CD4-positive, alpha-beta T cell treated with Interleukin-6 for 4 hours (primary cell): ENCODE measurements around the gene ALDH5A1.

Experiments
- DNase-seq: peaks from one replicate; pipeline ENCODE4 v3.0.0-alpha.2; 2020; ENCODE audit warnings: mixed read lengths

ALDH5A1 gene

GRCh38 chr6:24494821-24495795 lies at the start of gene ALDH5A1:
TSS of gene ALDH5A1 (plus strand) at chr6:24494969. CDS start at chr6:24494997, 28 bp downstream.
- DNase-seq: peak; percentile 89

DNA sequence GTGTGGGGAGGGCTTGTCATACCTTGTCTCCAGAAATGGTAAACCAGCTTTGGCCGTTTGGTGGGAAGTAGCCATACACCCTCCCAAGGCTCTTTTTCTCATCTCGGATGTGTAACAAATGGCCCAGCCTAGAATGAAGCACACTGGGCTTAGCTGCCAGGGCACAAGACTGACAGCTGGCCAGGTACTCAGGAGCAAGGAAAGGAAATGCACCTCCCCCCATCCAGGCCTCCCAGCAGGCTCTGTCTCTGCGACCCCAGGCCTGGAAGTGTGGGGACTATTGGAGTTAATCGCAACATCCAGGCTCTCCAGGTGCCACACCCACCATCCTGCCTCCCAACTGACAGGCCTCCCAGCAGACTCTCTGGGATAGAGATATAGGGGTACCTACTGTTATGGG lies 49.1 kb upstream of the ALDH5A1 start:
- no peak for DNase-seq

GRCh38 chr6:24446670-24447069 lies 48.1 kb upstream of the ALDH5A1 start:
- no peak for DNase-seq

DNA sequence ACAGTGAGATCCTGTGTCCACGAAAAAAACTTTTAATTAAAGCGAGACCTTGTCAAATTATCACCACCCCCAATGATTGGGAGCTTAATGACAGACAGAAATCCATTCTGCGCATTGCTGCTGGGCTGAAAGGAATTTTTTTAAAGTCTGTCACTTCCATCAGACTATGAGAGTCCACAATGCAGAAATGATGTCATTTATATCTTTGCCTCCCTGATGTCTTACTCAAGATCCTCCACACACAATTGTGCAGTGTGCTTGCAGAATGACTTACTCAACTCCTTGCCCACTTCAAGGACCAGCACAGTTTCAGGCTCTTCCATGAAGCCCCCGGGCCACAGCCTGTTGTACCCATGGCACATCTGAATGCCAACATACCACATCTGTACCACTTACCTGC lies 46.4 kb upstream of the ALDH5A1 start:
- no peak for DNase-seq

DNA sequence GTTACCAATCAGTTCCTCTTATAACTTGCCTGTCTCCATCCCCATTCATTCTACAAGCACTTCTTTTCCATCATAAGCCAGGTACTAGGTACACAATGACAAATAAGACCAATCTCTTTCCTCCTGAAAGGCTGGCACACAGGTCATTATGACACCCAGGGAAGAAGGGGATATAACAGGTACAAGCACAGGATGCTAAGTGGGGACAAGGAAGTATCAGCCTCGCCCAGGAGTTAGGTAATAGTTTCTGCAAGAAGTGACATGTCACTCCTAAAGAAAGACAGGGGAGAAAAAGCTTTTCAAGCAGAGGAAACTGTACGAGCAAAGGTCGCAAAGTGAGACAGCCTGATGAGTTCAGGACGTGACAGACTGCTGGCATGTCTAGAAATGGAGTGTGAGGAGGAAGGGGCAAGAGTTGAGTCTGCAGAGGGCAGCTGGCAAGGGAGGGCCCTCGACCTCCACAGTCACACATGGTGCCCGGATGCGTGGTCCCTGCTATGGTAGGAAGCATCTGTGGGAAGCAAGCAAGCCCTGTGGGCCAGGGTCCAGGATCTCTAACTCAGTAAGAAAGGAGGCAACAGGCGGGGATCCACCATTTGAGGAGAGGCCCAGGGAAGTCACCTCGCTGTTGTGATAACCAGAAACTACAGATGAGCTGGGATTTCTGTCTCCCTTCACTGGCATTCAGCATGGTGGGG lies 45.8 kb upstream of the ALDH5A1 start:
- no peak for DNase-seq

GRCh38 chr6:24451581-24452388 lies 43.0 kb upstream of the ALDH5A1 start:
- DNase-seq: no peak

DNA sequence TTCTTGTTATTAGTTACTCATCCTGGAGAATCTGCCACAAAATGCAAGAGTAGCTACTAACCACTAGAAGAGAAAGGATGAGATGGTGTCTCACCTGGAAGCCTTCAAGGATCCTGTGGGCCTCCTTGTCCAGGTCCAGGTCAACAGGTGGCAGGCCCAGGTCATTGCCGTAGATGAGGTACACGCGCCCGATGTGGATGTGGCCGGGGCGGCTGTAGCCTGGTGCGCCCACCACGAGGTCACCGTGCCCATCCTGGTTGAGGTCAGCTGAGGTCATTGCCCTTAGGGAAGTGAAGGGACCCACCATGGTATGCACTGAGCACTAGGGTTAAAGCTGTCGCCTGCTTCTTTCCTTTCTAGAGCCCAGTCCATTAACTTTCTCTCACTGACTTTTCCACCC lies 40.8 kb upstream of the ALDH5A1 start:
- no peak for DNase-seq

DNA sequence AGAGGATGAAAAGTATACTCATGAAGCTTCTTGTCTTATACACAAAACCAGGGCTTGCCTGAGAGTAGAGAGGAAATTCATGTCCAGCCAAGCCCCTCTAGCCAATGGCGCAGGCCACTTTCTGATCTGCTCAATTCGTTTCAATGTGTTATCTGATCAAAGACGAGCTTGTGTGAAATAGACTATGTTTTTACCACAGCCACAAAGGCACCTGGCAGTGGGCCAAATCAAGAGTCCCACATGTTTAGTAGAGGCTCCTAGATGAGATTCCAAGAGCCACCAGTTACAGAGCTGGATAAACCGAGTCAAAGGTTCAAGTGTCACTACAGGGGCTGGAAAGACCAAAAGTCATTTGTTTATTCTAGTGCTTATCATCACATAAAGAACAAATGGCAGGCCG lies 40.3 kb upstream of the ALDH5A1 start:
- no peak for DNase-seq

GRCh38 chr6:24455061-24455460 lies 39.7 kb upstream of the ALDH5A1 start:
- no peak for DNase-seq

DNA sequence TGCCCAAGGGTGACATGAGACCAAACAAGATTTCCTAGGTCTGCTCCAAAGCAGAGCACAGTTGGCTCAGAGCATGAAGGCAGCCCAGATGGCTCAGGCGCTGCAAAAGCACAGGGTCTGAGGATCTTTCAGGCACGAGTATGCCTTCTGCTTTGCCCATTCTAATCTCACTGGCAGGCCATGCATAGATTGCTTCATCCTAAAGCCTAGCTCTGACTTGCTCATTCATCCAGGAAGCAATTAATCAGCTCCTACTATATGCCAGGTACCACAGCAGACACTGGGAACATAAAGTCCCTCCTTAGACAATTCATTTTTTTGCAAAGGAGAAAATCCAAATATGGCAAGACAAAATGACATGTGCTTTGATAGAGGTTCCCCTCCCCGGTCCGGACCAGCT lies 36.6 kb upstream of the ALDH5A1 start:
- DNase-seq: no peak

DNA sequence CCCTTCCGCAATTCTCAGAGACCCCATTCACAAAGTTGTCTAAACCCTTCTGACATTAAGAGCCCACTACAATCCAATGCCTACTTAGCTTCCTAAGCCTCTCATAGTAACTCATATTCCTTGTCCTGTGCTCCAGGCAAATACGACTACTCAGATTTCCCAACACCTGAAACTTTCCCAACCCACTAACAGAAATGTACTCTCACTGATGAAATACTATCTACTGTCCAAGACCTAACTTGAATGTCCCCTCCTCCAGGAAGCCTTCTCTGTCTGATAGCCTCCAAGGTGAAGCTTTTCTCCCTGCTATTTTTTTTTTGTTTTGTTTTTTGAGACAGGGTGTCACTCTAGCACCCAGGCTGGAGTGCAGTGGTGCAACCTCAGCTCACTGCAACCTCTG lies 35.8 kb upstream of the ALDH5A1 start:
- no peak for DNase-seq

GRCh38 chr6:24460966-24461365 lies 33.8 kb upstream of the ALDH5A1 start:
- no peak for DNase-seq

DNA sequence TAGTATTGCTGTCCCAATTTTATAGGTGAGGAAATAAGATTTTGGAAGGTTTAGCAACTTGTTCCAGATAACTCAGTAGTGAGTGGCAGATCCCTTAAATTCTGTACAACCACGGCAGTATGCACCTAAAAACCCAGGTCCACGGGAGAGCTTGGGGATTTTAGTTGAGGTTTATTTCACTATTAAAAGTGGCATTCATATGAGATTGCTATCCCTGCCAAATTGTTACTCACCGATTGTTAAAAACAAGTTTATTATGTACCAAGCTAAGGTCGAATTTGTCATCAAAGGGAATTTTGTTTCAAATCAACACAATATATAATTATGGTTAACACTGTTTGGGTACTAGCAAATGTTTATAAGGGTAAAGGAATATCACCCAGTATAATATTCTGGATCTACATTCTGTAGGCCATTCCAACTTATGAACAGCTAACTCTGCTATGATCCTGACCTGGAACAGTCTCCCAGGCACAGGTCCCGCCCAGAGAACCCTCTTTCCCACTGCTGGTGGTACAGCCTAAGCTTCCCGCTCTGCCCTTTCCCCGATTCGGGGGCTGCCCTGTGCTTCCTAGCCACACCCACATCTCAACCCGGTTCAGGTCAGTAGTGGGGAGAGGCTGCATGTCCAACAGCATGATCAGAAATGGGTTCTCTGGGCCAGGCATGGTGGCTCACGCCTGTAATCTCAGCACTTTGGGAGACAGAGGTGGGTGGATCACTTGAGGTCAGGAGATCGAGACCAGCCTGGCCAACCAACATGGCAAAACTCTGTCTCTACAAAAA lies 30.3 kb upstream of the ALDH5A1 start:
- no peak for DNase-seq

DNA sequence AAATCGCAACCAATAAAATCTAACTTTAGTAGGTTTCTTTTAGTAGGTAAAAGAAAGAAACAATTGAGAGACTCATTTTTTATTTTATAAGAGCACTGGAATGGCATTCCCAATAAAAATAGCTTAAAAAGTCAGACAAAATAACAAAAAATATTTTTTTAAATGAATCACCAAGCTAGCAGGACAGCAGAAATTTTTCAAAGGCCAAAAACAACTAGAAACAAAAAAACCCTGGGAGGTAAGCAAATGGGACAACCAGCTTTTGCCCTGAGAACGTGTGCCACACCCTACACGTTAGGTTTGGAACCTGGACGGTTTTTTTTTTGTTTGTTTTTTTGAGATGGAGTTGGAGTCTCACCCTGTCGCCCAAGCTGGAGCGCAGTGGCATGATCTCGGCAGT lies 25.0 kb upstream of the ALDH5A1 start:
- no peak for DNase-seq

GRCh38 chr6:24472181-24472580 lies 22.6 kb upstream of the ALDH5A1 start:
- DNase-seq: no peak

DNA sequence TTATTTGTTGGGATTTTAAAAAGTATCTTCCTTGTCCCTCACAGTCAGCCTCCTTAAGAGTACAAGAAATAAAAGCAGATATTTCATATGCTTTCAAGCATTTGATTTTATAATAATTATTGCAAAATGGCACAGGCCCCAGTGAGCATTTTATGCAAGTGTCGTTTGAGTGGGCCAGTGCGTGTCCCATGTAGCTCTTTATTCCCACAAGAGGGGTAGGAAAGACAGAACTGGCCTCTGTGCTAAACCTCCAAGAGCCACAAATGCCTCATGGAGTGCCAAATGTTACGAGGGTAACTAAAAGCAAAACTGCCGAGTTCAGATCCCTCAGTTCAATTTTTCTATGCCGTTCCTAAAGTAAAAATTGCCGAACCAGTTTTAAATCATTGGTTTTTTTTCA lies 18.1 kb upstream of the ALDH5A1 start:
- DNase-seq: no peak

DNA sequence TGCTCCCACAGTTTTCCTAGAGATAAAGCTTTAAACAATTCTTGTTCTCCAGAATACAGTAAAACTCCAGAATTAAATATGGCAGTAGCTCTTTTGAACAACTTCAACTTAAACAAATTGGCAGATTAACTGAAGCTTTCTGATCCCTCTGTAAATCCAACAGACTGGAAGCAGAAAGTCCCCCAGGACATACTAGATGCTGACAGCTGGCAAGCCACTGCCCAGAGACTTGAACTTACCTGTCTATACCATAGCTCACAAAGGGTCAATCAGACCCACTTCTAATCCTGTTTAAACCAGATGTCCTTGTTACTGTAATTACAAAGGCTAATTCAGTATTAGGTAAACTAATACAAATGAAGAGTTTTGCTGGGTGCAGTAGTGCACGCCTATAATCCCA lies 17.7 kb upstream of the ALDH5A1 start:
- no peak for DNase-seq

DNA sequence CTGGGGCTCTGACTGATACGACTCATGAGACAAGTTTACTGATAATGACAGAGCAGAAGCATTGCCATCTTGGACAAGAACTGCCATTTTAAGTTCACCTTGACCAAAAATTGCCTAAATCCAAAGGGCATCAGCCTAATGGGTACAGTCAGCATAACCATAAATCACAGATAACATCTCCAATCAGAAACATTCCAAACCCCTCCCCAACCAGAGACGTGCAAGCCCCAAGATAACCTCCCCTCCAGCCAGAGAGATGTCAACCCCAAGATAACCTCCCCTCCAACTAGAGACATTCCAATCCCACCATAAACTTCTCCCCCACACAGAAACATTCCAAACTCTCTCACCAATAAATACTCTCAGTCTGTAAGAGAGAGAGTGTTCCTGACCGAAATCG lies 15.9 kb upstream of the ALDH5A1 start:
- DNase-seq: no peak

- DNase-seq: no peak
Observed at GRCh38 chr6:24480705-24481104, 14.1 kb upstream of the ALDH5A1 start.

- no peak for DNase-seq
Observed at GRCh38 chr6:24481449-24481848, 13.3 kb upstream of the ALDH5A1 start.

DNA sequence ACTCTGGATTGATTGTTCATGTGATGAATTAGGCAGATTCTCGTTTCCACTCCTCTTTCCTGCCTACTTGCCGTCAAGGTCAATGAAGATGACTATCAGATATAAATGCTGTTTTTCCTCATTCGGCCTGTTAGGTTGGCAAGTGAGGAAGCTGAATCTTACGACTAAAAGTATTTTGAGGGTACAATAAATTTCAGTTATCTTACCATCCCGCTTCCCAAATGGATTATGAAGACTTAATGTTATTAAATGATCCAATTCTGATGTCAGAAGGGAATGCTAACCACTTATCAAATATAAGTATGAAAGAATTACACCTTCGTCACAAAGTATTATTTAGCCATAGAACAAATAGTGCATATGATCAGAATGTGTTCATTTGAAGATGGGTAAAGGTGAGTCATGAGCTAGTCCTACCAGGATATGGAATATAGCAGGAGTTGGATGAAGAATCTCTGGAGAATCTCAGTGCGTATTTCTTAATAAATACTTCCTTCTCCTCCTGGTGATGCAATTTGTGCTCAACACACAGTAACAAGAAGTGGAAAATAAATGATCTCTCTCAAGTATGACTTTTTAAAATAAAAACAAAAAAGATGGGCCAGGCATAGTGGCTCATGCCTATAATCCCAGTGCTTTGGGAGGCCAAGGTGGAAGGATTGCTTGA lies 10.0 kb upstream of the ALDH5A1 start:
- DNase-seq: no peak

- DNase-seq: no peak
Observed at GRCh38 chr6:24486065-24486464, 8.7 kb upstream of the ALDH5A1 start.
